ENCODE data around the gene RNF207.

RNF207 gene

GRCh38 chr1:6202256-6202655 lies 3.7 kb upstream of the RNF207 start:
- TF ChIP-seq ZBTB7A (IDR thresholded peaks at IDR 0.05; ENCODE audit: low read depth) = no peak
- TF ChIP-seq NFIC (IDR thresholded peaks at IDR 0.05) = no peak
- no peak for TF ChIP-seq USF1 (IDR thresholded peaks at IDR 0.05)
- no peak for TF ChIP-seq FOXM1 (IDR thresholded peaks at IDR 0.05; ENCODE audit: borderline replicate concordance, low read depth)
- TF ChIP-seq YY1 (IDR thresholded peaks at IDR 0.05; ENCODE audit: low read depth) = no peak
- no peak for TF ChIP-seq EGR1 (IDR thresholded peaks at IDR 0.05)
- no peak for TF ChIP-seq TAF1 (IDR thresholded peaks at IDR 0.05; ENCODE audit: low read depth)
- TF ChIP-seq TEAD4 (IDR thresholded peaks at IDR 0.05) = no peak
- TF ChIP-seq CEBPB (IDR thresholded peaks at IDR 0.05) = no peak
- TF ChIP-seq TCF12 (IDR thresholded peaks at IDR 0.05; ENCODE audit: low read depth) = no peak
- no peak for TF ChIP-seq RAD21 (IDR thresholded peaks at IDR 0.05; ENCODE audit: low read depth)
- no peak for TF ChIP-seq MAX (IDR thresholded peaks at IDR 0.05)
- TF ChIP-seq REST (IDR thresholded peaks at IDR 0.05; ENCODE audit: low read depth) = no peak
- no peak for TF ChIP-seq CREB1 (IDR thresholded peaks at IDR 0.05; ENCODE audit: low read depth)
- no peak for TF ChIP-seq EP300 (IDR thresholded peaks at IDR 0.05; ENCODE audit: borderline replicate concordance)

GRCh38 chr1:6206520-6206855 lies 569 bp downstream of the RNF207 start:
- no peak for TF ChIP-seq FOXM1 (IDR thresholded peaks at IDR 0.05; ENCODE audit: borderline replicate concordance, low read depth)
- TF ChIP-seq CEBPB (IDR thresholded peaks at IDR 0.05) = no peak
- no peak for TF ChIP-seq TAF1 (IDR thresholded peaks at IDR 0.05; ENCODE audit: low read depth)
- no peak for TF ChIP-seq USF1 (IDR thresholded peaks at IDR 0.05)

GRCh38 chr1:6207075-6207885 lies 1.4 kb downstream of the RNF207 start:
- TF ChIP-seq USF1 (IDR thresholded peaks at IDR 0.05) (no peak), REST (IDR thresholded peaks at IDR 0.05; ENCODE audit: low read depth) (no peak), FOXM1 (IDR thresholded peaks at IDR 0.05; ENCODE audit: borderline replicate concordance, low read depth) (no peak), EP300 (IDR thresholded peaks at IDR 0.05; ENCODE audit: borderline replicate concordance) (no peak), RAD21 (IDR thresholded peaks at IDR 0.05; ENCODE audit: low read depth) (no peak), TEAD4 (IDR thresholded peaks at IDR 0.05) (no peak)

- no peak for TF ChIP-seq TEAD4 (IDR thresholded peaks at IDR 0.05)
- no peak for TF ChIP-seq REST (IDR thresholded peaks at IDR 0.05; ENCODE audit: low read depth)
- no peak for TF ChIP-seq MAX (IDR thresholded peaks at IDR 0.05)
- no peak for TF ChIP-seq CREB1 (IDR thresholded peaks at IDR 0.05; ENCODE audit: low read depth)
- TF ChIP-seq YY1 (IDR thresholded peaks at IDR 0.05; ENCODE audit: low read depth) = no peak
- TF ChIP-seq TCF12 (IDR thresholded peaks at IDR 0.05; ENCODE audit: low read depth) = no peak
- TF ChIP-seq EP300 (IDR thresholded peaks at IDR 0.05; ENCODE audit: borderline replicate concordance) = no peak
- TF ChIP-seq ZBTB7A (IDR thresholded peaks at IDR 0.05; ENCODE audit: low read depth) = no peak
- TF ChIP-seq NFIC (IDR thresholded peaks at IDR 0.05) = no peak
- no peak for TF ChIP-seq USF1 (IDR thresholded peaks at IDR 0.05)
Observed at GRCh38 chr1:6207921-6208320, 2.0 kb downstream of the RNF207 start.
